AG04450 (cell line): Measurements from ENCODE around the gene POU6F1. TPM values are rescaled to one million over a fixed set of nuclear protein-coding genes. Genes with fewer than 3 reads are reported as not detected.
A peak's percentile ranks its signal among the peaks of the same experiment; 100 is the strongest.
"Not testable (repeated sequence)": the region's sequence is repeated elsewhere in the genome, so short reads cannot be mapped to it uniquely, and the experiment has no call there.

ENCODE experiments used
- CTCF ChIA-PET: fragments of 300-600, 350-600 bp; formaldehyde crosslinking; extraction: SDS; loops from one replicate; lab custom pipeline; 2022; ENCODE audit warnings: antibody characterized with exemption, inconsistent platforms; lab: Charles Lee
- POLR2A ChIA-PET: fragments of 350-600 bp; formaldehyde crosslinking; extraction: SDS; loops from one replicate; lab custom pipeline; 2021; ENCODE audit warnings: antibody characterized with exemption, inconsistent platforms; lab: Yijun Ruan, JAX
- DNase-seq: peaks from one replicate; pipeline ENCODE4 v3.0.0-alpha.2; 2011; ENCODE audit warnings: low read depth, low spot score
- H3K27ac ChIP-seq: one replicate; pipeline ENCODE4 v1.5.1; 2012; ENCODE audit warnings: low read depth, low read length, control low read depth
- H3K27me3 ChIP-seq: one replicate; pipeline ENCODE4 v1.6.0; 2012; ENCODE audit warnings: low read length; ENCODE audit not compliant: control insufficient read depth, insufficient read depth
- H3K4me3 ChIP-seq: 2 replicates; pipeline ENCODE4 v1.5.1; 2011; ENCODE audit warnings: mild to moderate bottlenecking, low read depth, low read length, control low read depth
- H3K9me3 ChIP-seq: 2 replicates; pipeline ENCODE4 v1.5.1; 2012; ENCODE audit warnings: low read length; ENCODE audit not compliant: control insufficient read depth, insufficient read depth
- polyA plus RNA-seq: library from polyadenylated mRNA; depleted of rRNA; stranded (reverse); fragments of >200 nt; gene quantifications from 2 replicates; pipeline ENCODE4 v1.2.3, GENCODE V29; 2011
- TF ChIP-seq, protein P1 (sequence below): IDR thresholded peaks from 2 replicates; pipeline ENCODE4 v1.5.1; 2011; ENCODE audit warnings: low read depth, low read length, control low read depth, inconsistent platforms

POU6F1 gene
- polyA plus RNA-seq, 1 experiment = 3.1 TPM

DNA sequence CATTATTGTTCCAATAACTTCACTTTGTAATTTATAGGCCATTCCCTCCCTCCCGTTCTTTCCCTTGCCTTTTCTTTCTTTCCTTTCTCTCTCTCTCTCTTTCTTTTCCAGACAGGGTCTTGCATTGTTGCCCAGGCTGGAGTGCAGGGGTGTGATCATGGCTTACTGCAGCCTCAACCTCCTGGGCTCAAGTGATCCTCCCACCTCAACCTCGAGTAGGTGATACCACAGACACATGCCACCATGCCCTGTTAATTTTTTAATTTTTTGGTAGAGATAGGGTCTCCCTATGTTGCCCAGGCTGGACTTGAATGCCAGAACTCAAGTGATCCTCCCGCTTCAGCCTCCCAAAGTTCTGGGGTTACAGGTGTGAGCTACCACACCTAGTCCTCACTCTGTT lies 6.8 kb upstream of the POU6F1 start:
- POLR2A ChIA-PET = no interaction called here

DNA sequence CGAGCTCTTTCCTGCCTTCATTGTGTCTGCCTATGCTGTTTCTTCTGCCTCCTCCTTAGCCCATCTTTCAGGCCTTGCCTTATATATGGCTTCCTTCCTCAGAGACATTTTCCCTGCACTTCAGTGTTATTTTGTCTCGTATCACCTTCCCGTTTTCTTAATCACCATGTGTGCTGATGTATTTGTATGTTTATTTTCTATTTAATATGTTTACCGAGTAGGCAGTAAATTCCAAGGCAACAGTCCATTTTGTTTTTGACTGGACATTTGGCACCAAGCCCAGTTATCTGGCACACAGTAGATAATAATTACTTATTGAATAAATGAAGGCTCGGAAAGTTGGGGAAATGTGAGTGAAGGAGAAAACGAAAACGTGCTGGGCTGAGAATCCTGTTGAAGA lies 4.6 kb upstream of the POU6F1 start:
- ChIA-PET POLR2A (no interaction called here), CTCF (no interaction called here)
- TF ChIP-seq, protein P1, sequence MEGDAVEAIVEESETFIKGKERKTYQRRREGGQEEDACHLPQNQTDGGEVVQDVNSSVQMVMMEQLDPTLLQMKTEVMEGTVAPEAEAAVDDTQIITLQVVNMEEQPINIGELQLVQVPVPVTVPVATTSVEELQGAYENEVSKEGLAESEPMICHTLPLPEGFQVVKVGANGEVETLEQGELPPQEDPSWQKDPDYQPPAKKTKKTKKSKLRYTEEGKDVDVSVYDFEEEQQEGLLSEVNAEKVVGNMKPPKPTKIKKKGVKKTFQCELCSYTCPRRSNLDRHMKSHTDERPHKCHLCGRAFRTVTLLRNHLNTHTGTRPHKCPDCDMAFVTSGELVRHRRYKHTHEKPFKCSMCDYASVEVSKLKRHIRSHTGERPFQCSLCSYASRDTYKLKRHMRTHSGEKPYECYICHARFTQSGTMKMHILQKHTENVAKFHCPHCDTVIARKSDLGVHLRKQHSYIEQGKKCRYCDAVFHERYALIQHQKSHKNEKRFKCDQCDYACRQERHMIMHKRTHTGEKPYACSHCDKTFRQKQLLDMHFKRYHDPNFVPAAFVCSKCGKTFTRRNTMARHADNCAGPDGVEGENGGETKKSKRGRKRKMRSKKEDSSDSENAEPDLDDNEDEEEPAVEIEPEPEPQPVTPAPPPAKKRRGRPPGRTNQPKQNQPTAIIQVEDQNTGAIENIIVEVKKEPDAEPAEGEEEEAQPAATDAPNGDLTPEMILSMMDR = no peak
- Histone ChIP-seq H3K4me3 (no peak overlapping the region), H3K27ac (no peak overlapping the region), H3K27me3 (no peaks in the 10 kb centered on the region), H3K9me3 (no peaks in the 10 kb centered on the region)
- DNase-seq = no peak

More for the DNA sequence above, 6.8 kb upstream of the POU6F1 start:
- Histone ChIP-seq H3K27ac (no peak overlapping the region), H3K9me3 (no peaks in the 10 kb centered on the region), H3K27me3 (no peaks in the 10 kb centered on the region), H3K4me3 (no peak overlapping the region)
- CTCF ChIA-PET = no interaction called here
- TF ChIP-seq, protein P1 = no peak
- no peak for DNase-seq

DNA sequence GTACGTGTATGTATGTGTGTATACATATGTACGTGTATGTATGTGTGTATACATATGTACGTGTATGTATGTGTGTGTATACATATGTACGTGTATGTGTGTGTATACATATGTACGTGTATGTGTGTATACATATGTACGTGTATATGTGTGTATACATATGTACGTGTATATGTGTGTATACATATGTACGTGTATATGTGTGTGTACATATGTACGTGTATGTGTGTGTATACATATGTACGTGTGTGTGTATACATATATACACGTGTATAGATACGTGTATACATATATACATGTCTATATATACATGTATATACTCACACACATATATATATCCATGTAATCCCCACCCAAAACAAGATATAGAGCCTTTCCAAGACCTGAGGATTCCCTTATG lies 2.0 kb upstream of the POU6F1 start:
- DNase-seq, H3K4me3 ChIP-seq, POLR2A ChIA-PET, H3K27me3 ChIP-seq, H3K27ac ChIP-seq, H3K9me3 ChIP-seq, CTCF ChIA-PET: not testable (repeated sequence)

- H3K27ac ChIP-seq = no peak overlapping the region
- TF ChIP-seq, protein P1 = no peak
- CTCF ChIA-PET = interaction anchor here (0.6 to 1.9 kb wide), 3 partner anchors 11 to 512 kb away, joined by 3 to 10 read pairs (median 3); no protein-coding TSS in a partner anchor
- no peaks in the 10 kb centered on the region for H3K9me3 ChIP-seq
- no peak overlapping the region for H3K4me3 ChIP-seq
- H3K27me3 ChIP-seq = no peaks in the 10 kb centered on the region
- POLR2A ChIA-PET = interaction anchor here (2.5 kb wide), 1 partner anchor 19 kb away, joined by 21 read pairs; the partner anchor contains the start of gene DAZAP2
- DNase-seq = no peak
These were observed 1.5 kb upstream of the POU6F1 start for GRCh38 chr12:51219322-51219721.

DNA sequence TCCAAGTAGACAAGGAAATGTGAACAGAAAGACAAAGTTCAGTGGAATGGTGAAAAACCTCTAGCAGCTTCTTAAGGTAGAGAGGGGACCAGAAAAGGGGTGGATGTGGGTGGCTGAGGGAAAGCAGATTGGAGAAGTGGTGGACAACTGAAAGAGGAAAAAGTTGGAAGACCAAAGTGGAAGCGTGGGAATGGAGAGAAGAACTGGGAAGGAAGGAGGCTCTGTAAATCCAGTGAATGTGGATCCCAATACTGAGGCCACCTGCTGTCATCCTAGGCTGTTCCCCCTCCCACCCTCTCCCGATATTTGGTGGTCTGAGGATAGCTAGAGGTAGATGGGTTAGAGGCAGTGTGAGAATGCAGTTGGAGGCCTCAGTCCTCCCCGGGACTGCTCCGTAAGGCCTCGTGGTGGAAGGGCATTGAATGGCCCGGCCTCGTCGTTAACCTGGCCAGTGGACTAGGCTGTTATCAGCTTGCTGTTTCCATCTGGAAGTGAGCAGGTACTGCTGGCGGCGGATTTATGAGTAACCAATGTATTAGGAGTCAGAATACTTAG lies 822 bp upstream of the POU6F1 start:
- CTCF ChIA-PET = interaction anchor here (0.6 to 3.1 kb wide), 11 partner anchors 10 to 513 kb away, joined by 3 to 14 read pairs (median 3); partner anchors contain the start of gene DAZAP2
- H3K4me3 ChIP-seq = peak overlapping the region; percentile 76
- H3K9me3 ChIP-seq = no peaks in the 10 kb centered on the region
- DNase-seq = no peak
- TF ChIP-seq, protein P1 = no peak
- no peaks in the 10 kb centered on the region for H3K27me3 ChIP-seq
- H3K27ac ChIP-seq = peak overlapping the region; percentile 75
- POLR2A ChIA-PET = interaction anchor here (1.3 to 2.5 kb wide), 4 partner anchors 20 to 135 kb away, joined by 4 to 21 read pairs (median 6); partner anchors contain the start of genes CSRNP2 and DAZAP2
